22Rv1 (cell line): ENCODE measurements around the gene GART.

Experiments used
- CTCF ChIP-seq: fragments of 450-650 bp; IDR thresholded peaks from 2 replicates; pipeline ENCODE4 v1.5.1; 2017; ENCODE audit warnings: mild to moderate bottlenecking
- ZFX ChIP-seq: fragments of 450-650 bp; IDR thresholded peaks from 2 replicates; pipeline ENCODE4 v1.6.1; 2017; ENCODE audit warnings: antibody characterized with exemption, borderline replicate concordance

- TF ChIP-seq CTCF (no peak), ZFX (no peak)
Observed at GRCh38 chr21:33478182-33478581, 63.7 kb downstream of the GART start.
